ENCODE results near the gene NAXE. TPM values are rescaled to one million over a fixed set of nuclear protein-coding genes. Genes with fewer than 3 reads are reported as not detected.
"Not testable (repeated sequence)": the region's sequence is repeated elsewhere in the genome, so short reads cannot be mapped to it uniquely, and the experiment has no call there.

The NAXE gene
- total RNA-seq, 4 donors from 2014 or later = 42.7 to 80.8 (median 63.3) TPM

- H3K4me3 ChIP-seq = no peak overlapping the region
- peak; percentile 11 to 45 for TF ChIP-seq CTCF (IDR thresholded peaks at IDR 0.05)
- TF ChIP-seq POLR2A (IDR thresholded peaks at IDR 0.05) = no peak
- TF ChIP-seq EP300 (IDR thresholded peaks at IDR 0.05) = no peak
- no peak for TF ChIP-seq POLR2AphosphoS5 (IDR thresholded peaks at IDR 0.05)
- H3K9me3 ChIP-seq = no peaks in the 10 kb centered on the region
- no peaks in the 10 kb centered on the region for H3K36me3 ChIP-seq
- WGBS = 41% methylated on average over 6 of the region's 6 CpGs
- peaks cover 25% of the 10 kb centered on the region for H3K27me3 ChIP-seq
- peaks cover 6% of the 10 kb centered on the region for H3K4me1 ChIP-seq
- no peak for DNase-seq (ENCODE audit: low spot score in 2 of 2)
- no peak overlapping the region for H3K27ac ChIP-seq
Measured at GRCh38 chr1:156608981-156609380, 17.4 kb downstream of the NAXE start.

- not testable (repeated sequence) for H3K27ac ChIP-seq; H3K4me3 ChIP-seq; H3K36me3 ChIP-seq; H3K9me3 ChIP-seq; H3K4me1 ChIP-seq; DNase-seq (ENCODE audit: low spot score in 2 of 2)
- WGBS = 90% methylated on average over 9 of the region's 9 CpGs
- peaks cover 26% of the 10 kb centered on the region for H3K27me3 ChIP-seq
Measured at GRCh38 chr1:156610072-156610471, 18.5 kb downstream of the NAXE start.

DNA sequence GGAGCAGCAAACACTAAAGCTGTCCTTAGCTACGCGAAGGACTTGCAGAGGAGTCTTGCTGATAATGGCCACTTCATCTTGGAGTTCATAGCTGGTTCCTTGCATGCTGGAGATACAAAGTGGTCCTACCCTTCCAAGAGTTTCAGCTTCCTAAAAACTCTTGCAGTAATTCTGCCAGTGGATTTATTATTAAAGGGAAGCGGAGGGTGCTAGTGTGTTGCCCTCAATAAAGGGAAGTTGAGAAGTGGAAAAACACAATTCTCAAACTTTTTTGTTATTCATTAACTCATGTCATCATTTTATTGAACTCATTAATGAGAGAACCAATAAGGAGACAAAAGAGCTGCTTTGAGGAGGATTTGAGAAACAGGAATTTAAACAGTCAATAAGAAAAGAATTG is 21.1 kb downstream of the NAXE start:
- 46% methylated on average over 3 of the region's 3 CpGs for WGBS
- TF ChIP-seq CTCF (IDR thresholded peaks at IDR 0.05) = no peak
- no peak for TF ChIP-seq POLR2A (IDR thresholded peaks at IDR 0.05)
- TF ChIP-seq EP300 (IDR thresholded peaks at IDR 0.05) = no peak
- no peak for TF ChIP-seq POLR2AphosphoS5 (IDR thresholded peaks at IDR 0.05)
- H3K4me1 ChIP-seq = peaks cover 6% of the 10 kb centered on the region
- no peaks in the 10 kb centered on the region for H3K36me3 ChIP-seq
- H3K27me3 ChIP-seq = peaks cover 32% of the 10 kb centered on the region
- H3K4me3 ChIP-seq = no peak overlapping the region
- no peaks in the 10 kb centered on the region for H3K9me3 ChIP-seq
- DNase-seq (ENCODE audit: low spot score in 2 of 2) = no peak
- H3K27ac ChIP-seq = no peak overlapping the region

DNA sequence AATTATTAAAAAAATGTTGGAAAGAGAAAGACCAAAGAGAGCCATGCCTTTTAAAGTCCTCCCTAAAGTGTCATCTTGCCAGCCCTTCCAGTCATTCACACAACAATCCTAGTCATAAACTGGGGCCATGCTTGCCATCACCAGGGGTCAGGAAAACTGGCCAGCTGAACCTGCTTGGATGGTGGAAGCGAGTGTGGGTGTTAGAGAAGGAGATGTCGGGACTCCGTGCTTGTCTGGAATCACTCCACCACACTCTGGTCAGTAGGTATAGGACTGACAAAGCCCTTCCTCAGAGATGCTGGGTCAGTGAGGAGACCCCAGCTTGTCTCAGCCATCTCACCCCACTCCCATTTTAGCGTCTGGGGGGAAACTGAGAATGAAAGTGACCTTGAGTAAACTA is 24.4 kb downstream of the NAXE start:
- Histone ChIP-seq H3K4me3 (no peak overlapping the region), H3K27me3 (peaks cover 51% of the 10 kb centered on the region), H3K9me3 (no peaks in the 10 kb centered on the region), H3K36me3 (no peaks in the 10 kb centered on the region), H3K4me1 (no peaks in the 10 kb centered on the region), H3K27ac (no peak overlapping the region)
- 51% methylated on average over 4 of the region's 4 CpGs for WGBS
- no peak for DNase-seq (ENCODE audit: low spot score in 2 of 2)
- no peak for TF ChIP-seq EP300 (IDR thresholded peaks at IDR 0.05)
- no peak for TF ChIP-seq POLR2AphosphoS5 (IDR thresholded peaks at IDR 0.05)
- TF ChIP-seq POLR2A (IDR thresholded peaks at IDR 0.05) = no peak
- TF ChIP-seq CTCF (IDR thresholded peaks at IDR 0.05) = no peak

- Histone ChIP-seq H3K27ac (no peak overlapping the region), H3K4me3 (no peak overlapping the region), H3K27me3 (peaks cover 51% of the 10 kb centered on the region), H3K4me1 (no peaks in the 10 kb centered on the region), H3K9me3 (no peaks in the 10 kb centered on the region), H3K36me3 (no peaks in the 10 kb centered on the region)
- DNase-seq (ENCODE audit: low spot score in 2 of 2) = no peak
- 12% methylated on average over 5 of the region's 5 CpGs for WGBS
- TF ChIP-seq POLR2AphosphoS5 (IDR thresholded peaks at IDR 0.05) = no peak
Measured at GRCh38 chr1:156616463-156616862, 24.9 kb downstream of the NAXE start.

GRCh38 chr1:156618853-156619581 is 27.4 kb downstream of the NAXE start, which contains the start of gene HAPLN2:
TSS of gene HAPLN2 (plus strand) at chr1:156619415. CDS start at chr1:156623491, 4,076 bp downstream.
- TF ChIP-seq EP300 (IDR thresholded peaks at IDR 0.05) = no peak
- TF ChIP-seq CTCF (IDR thresholded peaks at IDR 0.05) = peak in 1 of 2 donors; percentile 22
- DNase-seq (ENCODE audit: low spot score in 2 of 2) = no peak

More at GRCh38 chr1:156618853-156619581, 27.4 kb downstream of the NAXE start, which contains the start of gene HAPLN2:
- H3K9me3 ChIP-seq = no peaks in the 10 kb centered on the region
- no peak within 1 kb of the TSS for H3K27ac ChIP-seq
- no peak within 1 kb of the TSS for H3K4me3 ChIP-seq
- H3K36me3 ChIP-seq = no peaks in the 10 kb centered on the region
- peaks cover 64% of the 10 kb centered on the region for H3K27me3 ChIP-seq
- WGBS = 8% methylated on average over 7 of the region's 7 CpGs
- peaks cover 4% of the 10 kb centered on the region for H3K4me1 ChIP-seq

Measured in suprapubic skin (tissue), 4 donors.